GM04503 (cell line): Measurements from ENCODE around the gene EVI2A.

Experiments
- DNase-seq: peaks from one replicate; pipeline ENCODE4 v3.0.0-alpha.2; 2012; ENCODE audit warnings: low read depth

EVI2A gene

DNA sequence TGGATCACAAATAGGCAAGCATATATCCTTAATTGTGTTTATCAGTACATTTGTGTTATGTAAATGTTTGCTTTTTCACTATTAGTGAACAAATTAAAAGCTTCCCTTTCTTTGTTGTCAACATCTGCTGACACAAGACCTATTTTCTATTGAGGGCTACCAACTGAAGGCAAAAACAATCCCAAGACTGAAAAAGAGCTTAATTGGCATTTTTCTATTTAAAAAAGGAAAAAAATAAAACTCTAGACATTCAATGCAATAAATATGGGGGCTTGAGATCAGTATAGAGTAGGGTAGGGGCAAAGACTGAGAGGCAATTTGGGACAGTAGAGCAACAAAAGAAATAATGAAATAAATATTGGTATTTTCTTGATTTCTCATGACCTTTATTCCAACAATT lies 48.6 kb downstream of the EVI2A start:
- DNase-seq = no peak

DNA sequence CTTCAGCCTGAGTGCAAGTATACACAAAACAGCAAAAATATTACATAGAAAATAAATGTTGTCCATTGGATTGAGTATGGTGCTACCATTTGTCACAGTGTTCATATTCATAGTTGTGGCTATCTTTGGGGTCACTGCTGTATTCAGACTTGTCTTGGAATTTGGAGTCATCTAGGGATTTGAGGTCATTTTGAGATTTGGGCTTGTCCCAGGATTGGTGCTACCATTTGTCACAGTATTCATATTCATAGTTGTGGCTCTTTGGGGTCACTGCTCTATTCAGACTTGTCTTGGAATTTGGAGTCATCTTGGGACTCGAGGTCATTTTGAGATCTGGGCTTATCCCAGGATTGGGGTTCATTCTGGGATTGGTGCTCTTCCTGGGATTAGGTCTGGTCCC lies 49.2 kb downstream of the EVI2A start:
- no peak for DNase-seq

DNA sequence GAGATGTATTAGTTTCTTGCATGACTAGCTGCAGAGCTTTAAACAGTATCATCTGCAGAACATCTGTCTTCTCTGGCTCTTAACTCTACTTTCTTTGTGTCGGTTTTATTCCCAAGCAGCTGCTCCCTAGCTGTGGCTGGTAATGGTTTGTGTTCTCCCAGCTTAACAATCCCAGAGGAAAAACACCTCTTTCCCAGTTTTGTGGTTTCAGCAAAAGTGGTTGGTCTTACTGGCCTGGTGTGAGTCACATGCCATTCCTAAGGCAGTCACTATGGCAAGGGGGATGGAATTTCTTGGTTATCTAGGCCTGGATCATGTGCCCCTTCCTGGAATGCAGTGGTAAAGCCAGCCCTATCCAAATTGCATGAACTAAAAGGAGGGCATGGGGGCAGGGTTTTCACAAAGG lies 51.8 kb downstream of the EVI2A start:
- peak; percentile 99 for DNase-seq

DNA sequence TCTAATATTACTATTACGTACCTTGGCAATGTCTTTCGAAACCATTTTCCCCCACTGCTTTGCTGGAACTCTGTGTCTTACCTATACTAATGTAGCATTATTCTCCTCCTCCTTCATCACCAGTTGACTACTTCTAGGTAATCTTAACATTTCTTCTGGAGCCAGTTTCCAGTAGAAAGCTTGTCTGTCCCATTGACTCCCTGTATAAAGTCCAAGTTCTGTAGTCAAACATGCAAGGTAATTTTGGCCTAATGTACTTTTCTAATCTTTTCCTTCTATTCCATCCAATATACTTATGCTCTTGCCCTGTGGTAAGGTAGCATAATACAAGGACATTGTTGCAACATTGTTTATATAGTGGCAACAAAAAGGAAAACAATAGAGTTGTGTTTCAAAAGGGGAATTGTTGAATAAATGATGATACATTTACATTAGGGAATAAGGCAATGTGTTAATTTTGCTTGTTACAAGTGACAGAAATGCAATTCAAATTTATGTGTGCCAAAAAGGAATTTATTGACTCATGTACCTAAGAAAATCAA lies 52.3 kb downstream of the EVI2A start:
- peak; percentile 6 for DNase-seq
